GM11168 (cell line): ENCODE results near the gene ATAD2B.
"Not testable (repeated sequence)": the region's sequence is repeated elsewhere in the genome, so short reads cannot be mapped to it uniquely, and the experiment has no call there.

Source experiments
- in situ Hi-C: fragments of 300-500 bp; cut with MboI; formaldehyde crosslinking; loops from one replicate; pipeline ENCODE4 v1.12.0; 2022; ENCODE audit warnings: low sequenced_read_pairs; ENCODE audit not compliant: unreplicated experiment

The ATAD2B gene

GRCh38 chr2:23926750-23927571 lies at the start of gene ATAD2B:
TSS of gene ATAD2B (minus strand) at chr2:23927123. CDS start at chr2:23926770, 353 bp downstream.
- in situ Hi-C loops = no loop called here

GRCh38 chr2:23967846-23968245 lies 40.9 kb upstream of the ATAD2B start:
- in situ Hi-C loops = no loop called here

- in situ Hi-C loops = no loop called here
Observed at GRCh38 chr2:23954325-23955014, 27.5 kb upstream of the ATAD2B start.

DNA sequence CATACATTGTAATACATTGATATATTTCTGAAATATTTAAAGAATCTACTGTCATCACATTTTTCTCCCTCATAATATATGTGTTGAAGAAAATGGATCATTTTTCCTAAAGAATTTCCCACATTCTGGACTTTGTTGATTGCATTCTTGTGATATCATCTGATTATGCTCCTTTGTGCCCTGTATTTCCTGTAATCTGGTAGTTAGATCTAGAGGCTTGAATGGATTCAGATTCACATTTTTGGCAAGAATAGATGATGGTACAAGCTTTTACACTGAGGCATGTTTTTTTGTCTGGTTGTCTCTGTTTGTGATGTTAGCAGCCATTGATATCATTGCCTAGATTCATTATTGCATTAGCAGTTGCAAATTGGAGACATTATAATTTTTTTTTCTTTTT lies 26.7 kb upstream of the ATAD2B start:
- in situ Hi-C loops = no loop called here

DNA sequence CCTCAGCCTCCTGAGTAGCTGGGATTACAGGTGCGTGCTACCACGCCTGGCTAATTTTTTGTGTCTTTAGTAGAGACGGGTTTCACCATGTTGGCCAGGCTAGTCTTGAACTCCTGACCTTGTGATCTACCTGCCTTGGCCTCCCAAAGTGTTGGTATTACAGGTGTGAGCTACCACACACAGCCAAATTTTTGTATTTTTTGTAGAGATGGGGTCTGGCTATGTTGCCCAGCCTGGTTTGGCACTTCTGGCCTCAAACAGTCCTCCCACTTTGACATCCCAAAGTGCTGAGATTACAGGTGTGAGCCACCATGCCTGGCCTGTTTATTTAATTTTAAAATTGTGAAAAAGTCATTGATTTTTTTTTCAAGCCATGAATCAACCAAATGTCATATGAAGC lies 25.6 kb upstream of the ATAD2B start:
- in situ Hi-C loops = not testable (repeated sequence)

GRCh38 chr2:23947350-23947749 lies 20.4 kb upstream of the ATAD2B start:
- in situ Hi-C loops = no loop called here

DNA sequence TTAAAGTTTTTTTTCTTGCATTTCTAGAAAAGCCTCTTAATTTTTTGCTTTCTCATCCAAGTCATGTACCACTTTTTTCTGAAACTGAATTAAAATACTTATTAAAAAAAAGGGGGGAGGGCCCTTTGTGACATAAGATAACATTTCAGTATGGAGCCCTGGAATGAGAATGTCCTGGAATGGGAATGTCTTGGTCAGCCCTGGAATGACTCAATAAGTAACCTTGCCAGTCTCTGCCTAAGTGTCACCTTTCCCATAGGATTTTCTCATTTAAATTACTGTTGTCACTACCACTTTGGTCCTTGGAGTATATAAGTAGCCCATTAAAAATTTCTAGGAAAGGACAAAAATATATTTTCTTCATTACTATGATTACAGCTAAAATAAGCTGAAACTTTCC lies 18.1 kb upstream of the ATAD2B start:
- in situ Hi-C loops = no loop called here

GRCh38 chr2:23944527-23944926 lies 17.6 kb upstream of the ATAD2B start:
- in situ Hi-C loops = no loop called here

DNA sequence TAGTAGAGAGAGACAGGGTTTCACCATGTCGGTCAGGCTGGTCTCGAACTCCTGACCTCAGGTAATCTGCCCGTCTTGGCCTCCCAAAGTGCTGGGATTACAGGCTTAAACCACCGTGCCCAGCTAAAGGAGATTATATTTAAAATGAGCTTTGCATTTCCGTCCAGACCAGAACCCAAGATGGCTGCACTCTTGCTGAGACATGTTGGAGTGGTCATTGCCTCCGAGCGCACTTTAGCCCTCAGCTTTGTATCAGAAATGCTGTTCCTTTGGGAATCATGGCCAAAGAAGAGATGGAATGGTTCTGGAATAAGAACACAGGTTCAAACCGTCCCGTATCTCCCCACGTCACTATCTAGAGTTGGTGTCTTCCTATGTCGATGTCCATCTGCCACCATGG lies 16.7 kb upstream of the ATAD2B start:
- in situ Hi-C loops = no loop called here

DNA sequence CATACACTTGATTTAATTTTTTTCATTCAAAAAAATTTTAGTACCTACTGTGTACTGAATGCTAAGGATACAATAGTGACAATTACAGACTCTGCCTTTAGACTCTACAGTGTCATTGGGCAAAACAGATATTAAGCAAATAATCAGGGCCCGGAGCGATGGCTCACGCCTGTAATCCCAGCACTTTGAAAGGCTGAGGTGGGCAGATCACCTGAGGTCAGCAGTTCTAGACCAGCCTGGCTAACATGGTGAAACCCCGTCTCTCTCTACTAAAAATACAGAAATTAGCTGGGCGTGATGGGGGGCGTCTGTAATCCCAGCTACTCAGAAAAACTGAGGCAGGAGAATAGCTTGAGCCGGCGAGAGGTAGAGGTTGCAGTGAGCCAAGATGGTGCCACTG lies 14.7 kb upstream of the ATAD2B start:
- in situ Hi-C loops = no loop called here

GRCh38 chr2:23940718-23941620 lies 14.0 kb upstream of the ATAD2B start:
- in situ Hi-C loops = no loop called here

DNA sequence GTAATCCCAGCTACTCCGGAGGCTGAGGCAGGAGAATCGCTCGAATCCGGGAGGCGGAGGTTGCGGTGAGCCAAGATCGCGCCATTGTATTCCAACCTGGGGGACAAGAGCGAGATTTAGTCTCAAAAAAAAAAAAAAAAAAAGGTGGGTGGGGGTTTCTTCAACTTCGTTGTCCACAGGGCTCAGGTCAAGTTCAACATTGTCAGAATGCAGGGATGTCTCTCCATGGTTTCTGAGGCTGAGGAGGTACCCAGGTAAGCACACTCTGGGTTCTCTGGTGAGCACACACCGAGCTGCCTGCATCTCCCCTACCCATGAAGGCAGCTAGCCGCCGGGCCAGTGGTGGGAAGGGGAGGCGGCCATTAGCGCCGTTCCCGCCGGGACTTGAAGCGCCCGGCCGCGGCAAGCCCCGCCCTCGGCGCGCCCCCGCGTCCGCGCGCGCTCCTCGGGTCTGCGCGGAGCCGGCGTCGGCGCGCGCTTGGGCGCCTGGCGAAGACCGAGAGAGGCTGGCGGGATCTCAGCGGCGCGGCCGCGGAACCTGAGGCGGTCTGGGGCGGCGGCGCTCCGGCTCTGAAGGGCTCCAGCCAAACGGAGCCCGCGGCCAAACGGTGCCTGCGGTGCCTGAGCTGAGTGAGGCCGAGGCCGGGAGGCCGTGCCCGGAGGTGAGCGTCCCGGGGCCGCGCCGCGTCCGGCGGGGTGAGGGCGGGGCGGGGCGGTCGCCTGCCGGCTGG lies 13.2 kb upstream of the ATAD2B start, which contains the start of gene UBXN2A:
TSS of gene UBXN2A (plus strand) at position 477 of the 731 bp plus-strand sequence. CDS start 17,852 bp downstream, outside the sequence.
- in situ Hi-C loops = no loop called here

DNA sequence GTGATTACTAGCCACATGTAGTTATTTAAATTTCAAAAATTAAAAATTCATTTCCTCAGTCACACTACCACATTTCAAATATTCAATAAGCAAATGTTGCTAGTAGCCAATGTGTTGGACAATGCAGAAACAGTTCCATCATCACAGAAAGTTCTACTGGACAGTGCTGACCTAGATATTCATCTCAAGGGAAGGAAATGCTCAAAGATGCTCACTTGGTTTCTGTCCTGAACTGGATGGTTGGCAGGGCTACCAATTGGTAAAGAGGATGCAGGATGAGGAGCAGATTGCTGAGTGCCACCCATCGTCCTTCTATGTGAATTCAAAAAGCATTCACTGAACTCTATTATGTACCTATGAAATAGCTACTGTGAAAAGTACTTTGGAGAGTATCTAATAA lies 7.3 kb upstream of the ATAD2B start:
- in situ Hi-C loops = no loop called here

DNA sequence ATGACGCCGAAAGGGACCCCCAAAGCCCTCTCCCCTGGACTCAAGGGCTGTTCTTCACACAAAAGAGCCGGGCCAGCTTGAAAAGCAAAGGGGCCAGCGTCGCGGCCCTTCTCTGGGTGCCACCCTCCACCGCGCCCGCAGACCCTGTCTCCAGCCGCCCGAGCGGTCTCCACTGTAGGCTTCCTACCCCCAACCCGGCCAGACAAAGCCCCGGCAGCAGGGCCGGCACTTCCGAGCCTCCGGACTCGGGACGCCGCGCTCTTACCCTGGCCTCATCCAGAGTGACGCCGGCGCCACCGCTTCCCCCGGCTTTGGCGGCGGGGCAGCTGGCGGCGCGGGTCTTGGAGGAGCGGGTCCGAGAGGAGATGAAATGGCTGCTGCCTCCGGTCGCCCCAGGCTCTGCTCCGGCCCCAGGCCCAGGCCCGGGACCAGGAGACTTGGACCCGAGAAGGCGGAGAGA lies 603 bp downstream of the ATAD2B start:
- in situ Hi-C loops = no loop called here

GRCh38 chr2:23925702-23926289 lies 1.1 kb downstream of the ATAD2B start:
- in situ Hi-C loops = no loop called here

- in situ Hi-C loops = no loop called here
Observed at GRCh38 chr2:23924589-23925359, 2.1 kb downstream of the ATAD2B start.

- in situ Hi-C loops = no loop called here
Observed at GRCh38 chr2:23918837-23919489, 8.0 kb downstream of the ATAD2B start.

DNA sequence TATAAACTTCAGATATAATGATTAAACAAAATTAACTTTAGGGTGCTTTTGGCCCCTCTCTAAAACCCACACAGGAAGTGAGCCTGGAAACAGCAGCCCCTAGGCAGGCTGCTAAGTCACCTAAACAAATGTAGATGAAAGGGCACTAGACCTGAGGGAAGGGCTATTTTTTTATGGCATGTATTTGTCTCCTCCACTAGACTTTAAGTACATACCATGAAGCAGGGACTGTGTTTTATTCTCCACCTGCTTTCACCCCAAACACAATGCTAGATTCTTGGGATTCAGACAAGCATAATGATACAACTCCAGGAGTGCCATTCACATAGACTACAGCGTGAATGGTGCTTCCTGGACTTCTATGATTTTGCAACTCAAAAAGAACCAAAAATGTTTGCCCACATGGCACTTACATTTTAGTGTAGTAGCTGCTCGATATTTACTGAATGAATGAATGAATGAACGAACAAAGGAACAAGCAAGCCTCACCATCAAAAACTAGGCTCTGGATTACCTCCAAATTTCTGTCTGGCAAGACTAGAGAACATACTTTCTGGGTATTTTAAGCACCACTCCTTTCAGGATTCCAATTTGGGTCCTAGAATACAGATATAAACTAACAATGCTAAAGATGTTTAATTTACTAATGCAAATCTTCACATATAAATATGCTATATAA lies 10.1 kb downstream of the ATAD2B start:
- in situ Hi-C loops = no loop called here
